ENCODE results near the gene CCDC78. TPM values are rescaled to one million over a fixed set of nuclear protein-coding genes. Genes with fewer than 3 reads are reported as not detected.

The CCDC78 gene
- total RNA-seq, 1 donor from 2014 or later = 1.0 TPM

DNA sequence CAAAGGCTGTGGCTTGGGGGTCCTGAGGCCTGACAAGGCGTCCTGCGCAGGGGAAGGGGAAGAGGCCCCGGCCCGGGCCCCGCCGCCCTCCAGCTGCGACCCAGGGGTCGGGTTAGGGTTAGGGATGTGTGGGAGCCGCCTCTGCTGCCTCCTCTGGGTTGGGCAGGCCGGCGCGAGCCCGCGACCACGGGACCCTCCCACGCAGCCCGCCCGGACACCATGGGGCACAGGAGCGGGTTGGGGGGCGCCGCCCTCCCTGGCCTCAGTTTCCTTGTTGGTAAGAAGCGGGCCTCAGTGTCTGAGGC, 14.2 kb upstream of the CCDC78 start:
- no peak for DNase-seq (ENCODE audit: low spot score)

DNA sequence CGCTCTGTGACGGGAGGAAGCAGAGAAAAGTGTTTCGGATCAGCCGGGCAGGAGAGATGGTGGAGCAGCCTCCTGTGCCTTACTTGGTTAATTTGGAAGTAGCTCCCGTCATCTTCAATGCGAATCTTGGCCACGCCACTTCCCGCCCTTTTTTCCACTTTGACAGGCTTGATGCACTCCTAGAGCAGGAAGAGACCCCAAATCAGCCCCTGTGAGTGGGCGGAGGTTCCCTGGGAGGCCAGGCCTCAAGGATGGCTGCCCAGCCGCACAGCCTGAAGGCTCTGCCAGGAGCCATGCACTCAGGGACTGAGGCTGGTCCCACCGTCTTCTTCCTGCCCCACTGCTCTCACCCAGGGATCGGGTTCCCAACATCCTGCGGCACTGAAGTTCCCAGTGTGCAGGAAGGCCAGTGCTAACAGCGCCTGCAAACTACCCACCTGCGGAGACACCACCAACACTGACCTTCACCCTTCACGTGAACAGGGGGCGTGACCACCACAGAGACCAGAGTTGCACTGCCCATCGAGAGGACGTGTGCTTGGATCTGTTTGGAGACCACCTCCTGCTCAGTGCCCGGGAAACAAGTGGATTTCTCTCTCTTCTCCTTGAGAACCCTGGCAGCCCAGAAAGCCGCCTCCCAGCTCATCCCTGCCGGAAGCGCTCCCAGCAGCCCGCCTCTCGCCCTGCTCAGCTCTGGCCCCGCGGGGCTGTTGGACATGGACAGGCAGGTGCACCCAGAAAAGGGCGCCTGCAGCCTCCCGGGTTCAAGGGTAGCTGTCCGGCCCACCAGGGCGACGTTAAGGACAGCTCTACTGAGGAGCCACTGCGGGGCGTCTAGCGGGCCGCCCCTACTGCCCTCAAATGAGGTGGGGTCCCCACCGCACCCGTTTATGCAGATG, 13.6 kb upstream of the CCDC78 start:
- DNase-seq (ENCODE audit: low spot score) = no peak

DNA sequence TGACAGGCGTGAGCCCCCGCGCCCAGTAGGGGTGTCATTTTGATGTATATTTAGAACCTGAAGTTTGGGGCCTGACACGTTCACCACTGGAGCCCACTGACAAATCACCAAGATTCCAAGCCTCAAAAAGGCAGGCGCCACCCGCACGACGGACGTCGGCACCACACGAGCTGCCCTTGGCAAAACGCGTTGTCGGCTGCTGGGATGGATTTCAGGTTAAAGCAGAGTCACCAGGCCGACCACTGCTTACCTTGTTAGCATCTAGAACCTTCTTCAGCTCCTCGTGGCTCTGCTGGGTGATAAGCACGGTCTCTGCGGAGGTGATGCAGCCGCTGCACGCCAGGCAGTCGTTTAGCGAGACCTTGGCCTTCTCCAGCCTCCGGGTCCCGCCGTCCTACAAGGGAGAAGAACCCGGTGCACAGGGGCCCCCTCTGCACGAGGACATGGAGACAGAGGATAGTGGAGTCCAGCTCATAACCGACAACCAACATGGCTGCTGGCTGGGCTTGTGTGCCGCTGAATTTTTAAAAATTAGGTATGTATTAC, 10.8 kb upstream of the CCDC78 start:
- DNase-seq (ENCODE audit: low spot score) = no peak

DNA sequence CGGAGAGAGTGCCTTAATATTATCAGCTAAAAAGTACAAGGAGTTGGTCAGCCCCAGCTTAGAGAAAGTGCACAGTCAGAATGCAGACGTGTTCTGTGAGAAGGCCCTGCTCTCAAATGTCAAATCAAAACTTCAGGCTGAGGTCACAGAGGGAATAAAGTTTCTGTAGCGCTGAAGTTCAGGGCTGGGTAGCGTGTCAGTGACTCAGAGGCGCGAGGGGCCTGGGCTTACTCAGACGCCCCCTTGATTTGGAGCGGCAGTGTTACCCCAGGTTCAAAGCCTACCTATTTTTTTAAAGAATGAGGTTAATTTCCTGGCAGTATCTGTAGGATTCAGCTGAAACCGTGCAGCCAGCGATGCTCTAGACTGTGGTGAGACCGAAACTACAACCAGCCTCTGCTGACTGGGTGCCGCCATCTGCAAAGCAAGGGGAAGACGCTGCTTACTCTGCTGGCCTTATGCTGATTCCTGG, 9.8 kb upstream of the CCDC78 start:
- DNase-seq (ENCODE audit: low spot score) = no peak

DNA sequence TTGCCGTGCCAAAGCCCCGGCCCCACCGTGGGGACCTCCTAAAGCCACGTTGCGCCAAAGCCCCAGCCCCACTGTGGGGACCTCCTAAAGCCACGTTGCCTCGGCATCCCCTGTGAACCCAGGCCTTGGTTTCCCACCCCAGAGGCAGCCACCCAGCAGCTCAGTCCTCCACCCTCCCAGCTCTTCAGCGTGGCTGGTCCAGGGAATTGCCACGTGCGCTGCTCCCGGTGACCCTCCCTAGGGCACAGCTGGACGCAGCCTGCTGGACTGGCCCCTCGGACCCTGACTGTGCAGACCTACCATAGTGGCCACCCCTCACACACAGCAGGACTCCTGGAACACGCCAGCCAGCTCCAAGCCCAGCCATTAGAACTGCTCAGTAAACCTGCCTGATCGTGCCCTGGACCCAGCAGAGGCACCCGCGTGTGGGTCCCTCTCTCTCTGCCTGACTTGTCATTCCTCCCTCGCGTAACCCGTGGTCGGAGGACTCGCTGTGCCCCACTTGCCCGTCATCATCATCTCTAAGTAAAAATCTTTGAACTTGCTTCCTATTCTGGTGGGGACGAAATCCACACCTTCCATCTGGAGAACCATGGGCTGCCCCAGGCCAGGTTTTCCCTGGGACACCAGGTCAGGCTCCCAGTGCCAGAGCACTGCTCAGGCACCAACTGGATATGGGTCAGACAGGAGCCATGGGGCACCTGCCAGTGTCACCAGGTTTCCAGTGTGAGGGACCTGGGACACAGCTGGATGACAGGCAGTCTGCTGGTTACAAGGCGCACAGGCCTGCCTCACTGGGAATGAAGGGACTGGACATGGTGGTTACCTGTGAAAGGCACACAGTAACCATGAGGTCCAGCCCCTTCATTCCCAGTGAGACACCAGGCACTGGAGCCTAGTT, 9.0 kb upstream of the CCDC78 start:
- DNase-seq (ENCODE audit: low spot score) = no peak

DNA sequence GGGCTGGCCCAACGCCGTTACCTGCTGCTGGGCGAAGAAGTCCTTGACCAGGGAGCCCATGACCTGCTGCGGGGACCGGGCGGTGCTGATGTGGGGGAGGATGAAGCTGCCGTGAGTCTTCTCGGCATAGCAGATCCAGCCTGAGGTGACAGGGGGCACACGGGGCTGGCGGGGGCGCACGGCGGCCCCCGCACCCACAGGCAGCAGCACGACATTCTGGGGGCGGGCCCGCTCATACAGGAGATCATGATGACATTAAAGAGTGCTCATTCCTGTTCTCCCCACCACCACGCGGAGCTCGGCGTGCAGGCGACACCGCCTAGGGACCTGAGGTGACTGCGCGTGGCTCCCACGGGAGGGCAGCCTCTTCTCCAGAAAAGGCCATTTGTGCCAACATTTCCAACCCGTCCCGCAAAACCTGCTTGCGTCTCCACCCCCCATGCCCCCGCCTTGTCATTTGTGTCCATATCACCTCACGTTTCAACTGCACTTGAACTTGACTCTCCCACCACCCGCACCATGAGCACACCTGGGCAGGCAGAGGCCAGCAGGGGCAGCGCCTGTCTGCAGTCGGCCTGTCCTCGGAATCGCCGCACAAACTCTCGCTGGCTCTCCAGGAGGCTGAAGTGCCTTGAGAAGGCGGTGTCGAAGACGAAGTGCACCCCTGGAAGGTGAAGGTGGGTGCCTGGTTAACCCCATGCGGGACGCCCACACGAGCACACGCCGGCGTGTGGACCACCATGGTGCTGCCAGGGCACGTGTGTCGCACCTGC, 8.2 kb upstream of the CCDC78 start:
- DNase-seq (ENCODE audit: low spot score) = no peak

DNA sequence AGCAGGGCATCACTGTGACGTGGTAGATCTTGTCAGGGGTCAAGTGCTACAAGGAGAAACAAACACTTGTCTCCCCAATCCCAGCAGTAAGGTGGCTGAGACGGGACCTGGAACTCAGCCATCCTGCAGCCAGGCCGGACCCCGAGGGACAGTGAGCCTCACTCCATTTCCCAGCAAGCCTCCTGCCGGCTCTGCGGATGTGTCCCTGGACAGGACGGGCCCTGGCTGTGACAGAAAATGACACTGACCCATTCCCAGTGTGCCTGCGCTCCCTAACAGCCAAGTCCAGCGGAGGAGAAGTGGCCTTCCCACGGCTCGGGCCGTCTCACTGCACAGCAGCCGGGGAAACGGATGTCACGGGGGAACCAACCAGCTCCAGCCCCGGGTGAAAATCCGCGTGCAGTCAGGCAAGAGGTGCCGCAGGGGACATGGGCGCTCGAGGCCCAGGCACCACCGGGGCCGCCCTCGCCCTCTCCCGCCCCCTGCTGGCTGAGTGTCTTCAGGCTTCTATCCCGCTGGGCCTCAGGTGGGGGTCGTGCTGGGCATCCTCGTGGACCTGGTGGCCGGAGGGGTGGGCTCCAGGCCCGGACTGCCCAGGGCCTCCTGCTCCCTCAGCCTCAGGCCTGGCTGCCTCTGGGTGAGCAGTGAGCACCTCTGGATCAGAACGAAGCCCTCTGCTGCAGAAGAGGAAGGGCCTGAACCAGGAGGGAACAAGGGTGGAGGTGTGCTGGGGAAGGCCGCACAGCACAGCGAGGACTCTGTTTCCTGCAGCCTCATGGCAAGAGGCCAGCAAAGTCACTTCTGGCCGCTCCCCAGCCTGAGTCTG, 7.4 kb upstream of the CCDC78 start:
- DNase-seq (ENCODE audit: low spot score) = no peak

DNA sequence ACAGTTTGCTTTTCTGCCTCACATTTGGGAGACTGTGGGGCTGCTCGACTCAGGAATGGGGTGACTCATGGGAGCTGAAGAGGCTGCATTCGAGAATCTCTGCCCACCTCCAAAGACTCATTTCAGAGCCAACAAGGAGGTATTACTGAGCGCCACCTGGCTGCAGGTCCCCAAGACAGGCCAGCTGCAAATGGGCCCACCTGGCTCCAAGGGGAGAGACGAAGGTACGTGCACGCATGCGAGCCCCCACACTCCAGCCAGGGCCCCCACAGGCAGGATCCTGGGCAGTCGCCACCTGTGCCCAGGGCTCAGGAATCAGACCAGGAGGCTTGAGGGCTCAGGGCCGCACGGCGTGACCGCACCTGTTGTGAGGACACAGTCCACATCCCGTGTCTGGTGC, 6.7 kb upstream of the CCDC78 start:
- no peak for DNase-seq (ENCODE audit: low spot score)

DNA sequence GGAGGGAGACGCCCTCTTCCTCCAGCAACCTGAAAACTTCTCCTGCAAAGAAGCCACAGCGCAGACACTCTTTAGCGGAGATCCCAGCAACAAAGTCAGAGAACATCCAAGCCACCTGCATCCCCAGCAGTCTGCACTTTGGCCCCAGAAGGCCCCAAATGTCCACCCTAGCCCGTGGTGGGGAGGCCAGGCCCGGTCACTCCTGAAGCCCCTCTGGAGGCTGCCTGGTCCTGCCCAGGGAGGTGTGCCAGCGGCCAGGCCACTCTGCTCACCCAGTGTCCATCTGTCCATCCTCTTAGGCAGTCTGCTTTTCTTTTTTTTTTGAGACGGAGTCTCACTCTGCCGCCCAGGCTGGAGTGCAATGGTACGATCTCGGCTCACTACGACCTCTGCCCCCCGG, 6.1 kb upstream of the CCDC78 start:
- no peak for DNase-seq (ENCODE audit: low spot score)

DNA sequence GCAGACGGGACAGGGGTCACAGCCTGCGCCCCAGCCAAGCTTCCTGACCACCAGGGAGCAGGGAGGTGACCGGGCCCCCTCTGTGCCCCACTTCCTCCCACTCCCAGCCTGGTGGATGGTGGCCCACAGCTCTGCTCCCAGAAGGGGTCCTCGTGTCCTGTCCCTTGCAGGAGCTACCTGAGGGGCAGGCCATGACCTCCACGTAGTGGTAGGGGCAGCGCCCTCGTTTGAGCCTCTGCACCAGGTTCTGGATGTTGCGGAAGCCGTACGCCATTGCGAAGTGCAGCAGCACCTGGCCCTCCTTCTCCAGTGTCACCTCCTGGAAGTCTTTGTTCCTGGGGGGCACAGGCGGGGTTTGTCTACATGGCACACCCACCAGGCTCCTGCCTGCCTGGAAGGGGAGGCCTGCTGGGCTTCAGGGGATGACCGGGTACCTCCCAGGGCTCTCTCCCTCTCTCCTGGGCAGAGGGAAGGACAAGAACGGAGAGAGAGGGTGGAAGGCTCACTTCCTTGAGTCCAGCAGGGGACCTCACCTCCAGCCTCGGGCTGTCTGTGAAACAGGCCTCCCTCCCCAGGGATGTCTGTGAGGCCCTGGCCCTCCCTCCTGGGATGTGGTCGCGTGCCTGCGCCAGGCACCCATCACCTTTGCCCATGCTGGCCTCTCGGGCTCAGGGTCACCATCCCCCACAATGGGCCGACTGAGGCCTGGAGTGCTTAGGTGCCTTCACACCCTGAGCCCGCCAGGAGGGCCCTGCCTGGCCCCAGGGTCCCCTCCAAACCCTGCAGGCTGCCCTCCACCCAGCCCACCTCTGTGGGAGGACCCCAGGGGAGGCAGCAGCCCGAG, 4.6 kb upstream of the CCDC78 start:
- DNase-seq (ENCODE audit: low spot score) = no peak

DNA sequence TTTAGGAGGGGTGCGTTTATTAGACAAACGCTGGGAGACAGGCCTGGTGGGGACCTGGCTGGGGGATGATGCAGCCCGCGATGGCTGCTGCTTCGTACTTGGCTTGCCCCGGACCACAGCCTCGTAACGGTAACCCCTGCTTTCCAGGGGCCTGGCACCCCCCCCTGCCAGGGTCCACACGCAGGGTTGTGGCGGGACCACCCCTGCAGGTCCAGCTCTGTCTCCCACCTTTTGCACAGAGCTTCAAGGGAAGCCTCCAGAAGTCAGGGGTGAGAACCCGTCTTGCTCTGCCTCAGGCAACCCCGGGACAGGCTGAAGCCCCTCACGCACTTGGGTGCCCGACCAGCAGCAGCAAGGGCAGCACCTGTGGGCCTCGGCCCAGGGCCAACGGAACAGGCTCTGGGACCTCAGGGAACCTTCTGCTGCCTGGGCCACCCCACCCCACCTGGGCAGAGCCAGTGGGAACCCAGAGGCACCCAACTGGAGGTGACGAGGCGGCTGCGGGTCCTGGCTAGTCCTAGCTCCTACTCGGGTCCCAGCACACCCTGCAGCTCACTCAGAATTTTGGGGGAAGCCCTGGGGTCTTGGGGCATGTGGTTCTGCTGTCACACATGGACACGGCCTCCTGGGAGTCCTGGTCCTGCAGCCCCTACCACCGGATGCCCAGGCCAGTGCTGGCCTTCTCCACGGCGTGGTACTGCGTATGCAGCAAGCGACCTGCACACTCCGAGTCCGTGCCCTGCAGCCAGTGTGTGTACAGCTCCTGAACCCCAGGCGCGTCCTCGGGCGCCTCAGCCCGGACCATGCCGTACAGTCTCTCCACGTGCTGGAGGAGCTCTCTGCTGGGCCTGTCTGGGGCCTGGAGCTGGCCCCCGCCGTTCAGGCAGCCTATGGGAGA, 3.8 kb upstream of the CCDC78 start:
- DNase-seq (ENCODE audit: low spot score) = no peak

DNA sequence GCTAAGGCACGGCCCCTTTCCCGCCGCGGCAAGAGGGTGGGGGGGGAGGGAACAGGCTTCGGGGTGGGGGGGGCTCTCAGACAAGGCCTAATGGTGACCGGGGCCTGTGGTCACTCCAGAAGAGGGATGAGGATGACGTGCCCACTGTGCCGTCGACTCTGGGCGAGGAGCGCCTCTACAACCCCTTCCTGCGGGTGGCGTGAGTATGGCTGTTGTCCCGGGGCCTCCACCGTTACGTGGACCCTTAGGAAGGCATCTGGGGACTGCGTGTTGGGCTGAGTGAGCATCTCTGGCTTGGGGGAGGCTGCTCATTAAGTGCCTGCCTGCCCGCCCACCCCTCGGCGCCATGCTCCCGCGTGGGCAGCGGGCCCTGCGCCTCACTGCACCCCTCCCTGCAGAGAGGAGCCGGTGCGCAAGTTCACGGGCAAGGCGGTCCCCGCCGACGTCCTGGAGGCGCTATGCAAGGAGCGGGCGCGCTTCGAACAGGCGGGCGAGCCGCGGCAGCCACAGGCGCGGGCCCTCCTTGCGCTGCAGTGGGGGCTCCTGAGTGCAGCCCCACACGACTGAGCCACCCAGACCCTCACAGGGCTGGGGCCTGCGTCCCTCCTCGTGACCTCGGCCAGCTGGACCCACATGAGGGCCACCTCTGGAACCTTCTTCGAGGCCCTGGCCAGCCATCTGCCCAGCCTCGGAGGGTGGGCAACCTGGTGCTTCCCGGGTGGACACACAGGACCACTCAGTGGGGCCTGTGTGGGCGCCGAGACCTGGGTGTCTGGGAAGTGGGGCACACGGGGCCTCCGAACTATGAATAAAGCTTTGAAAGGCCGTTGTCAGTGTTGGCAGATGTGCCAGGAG, 2.9 kb upstream of the CCDC78 start:
- no peak for DNase-seq (ENCODE audit: low spot score)

DNA sequence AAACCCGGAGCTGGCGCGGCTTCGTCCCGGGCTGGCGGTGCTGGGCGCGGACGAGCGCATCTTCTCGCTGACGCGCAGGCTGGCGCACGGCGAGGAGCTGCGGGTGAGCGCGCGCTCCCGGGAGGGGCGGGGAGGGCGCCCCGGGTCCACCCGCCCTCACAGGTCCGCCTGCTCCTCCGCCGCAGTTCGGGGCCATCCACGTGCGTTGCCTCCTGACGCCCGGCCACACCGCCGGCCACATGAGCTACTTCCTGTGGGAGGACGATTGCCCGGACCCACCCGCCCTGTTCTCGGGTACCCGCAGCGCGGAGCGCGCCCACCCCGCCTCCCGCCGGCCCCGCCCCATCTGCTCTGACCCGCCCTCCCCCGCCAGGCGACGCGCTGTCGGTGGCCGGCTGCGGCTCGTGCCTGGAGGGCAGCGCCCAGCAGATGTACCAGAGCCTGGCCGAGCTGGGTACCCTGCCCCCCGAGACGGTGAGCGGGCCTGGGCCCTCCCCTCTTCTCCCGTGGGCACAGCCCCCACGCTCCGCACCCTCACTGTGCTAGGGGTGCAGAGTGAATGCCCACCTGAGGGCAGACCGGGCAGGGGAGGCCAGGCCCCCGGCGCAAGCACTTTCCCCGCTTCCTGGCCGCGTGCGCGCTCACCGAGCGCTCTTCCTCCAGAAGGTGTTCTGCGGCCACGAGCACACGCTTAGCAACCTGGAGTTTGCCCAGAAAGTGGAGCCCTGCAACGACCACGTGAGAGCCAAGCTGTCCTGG, 2.1 kb upstream of the CCDC78 start:
- no peak for DNase-seq (ENCODE audit: low spot score)

DNA sequence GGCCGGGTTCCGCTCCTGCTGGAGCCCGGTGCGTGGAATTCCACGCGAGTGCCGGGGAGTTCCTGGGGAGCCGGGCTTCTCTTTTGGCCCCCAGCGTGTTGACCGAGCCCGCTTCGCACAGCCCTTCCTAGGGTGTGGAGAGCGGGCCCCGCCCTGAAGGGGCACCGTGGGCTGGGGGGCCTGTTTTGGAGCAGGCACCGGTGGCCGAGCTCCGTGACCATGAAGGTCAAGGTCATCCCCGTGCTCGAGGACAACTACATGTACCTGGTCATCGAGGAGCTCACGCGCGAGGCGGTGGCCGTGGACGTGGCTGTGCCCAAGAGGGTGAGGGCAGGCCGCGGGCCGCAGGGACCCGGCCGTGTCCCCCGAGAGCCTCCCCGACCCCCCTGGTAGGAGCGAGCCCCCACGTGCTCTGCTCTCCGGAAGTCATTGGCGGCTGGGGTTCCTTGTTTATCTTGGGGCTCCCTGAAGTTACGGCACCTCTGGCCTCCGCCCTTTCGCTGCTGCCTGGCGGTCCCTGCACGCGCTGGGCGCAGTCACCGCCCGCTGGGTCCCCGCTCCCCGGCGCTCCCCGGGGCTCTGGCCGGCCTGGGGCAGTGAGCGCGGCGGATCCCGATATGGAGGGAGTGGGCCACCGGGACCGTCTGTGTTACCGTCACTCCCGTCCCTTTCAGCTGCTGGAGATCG, 1.2 kb upstream of the CCDC78 start:
- DNase-seq (ENCODE audit: low spot score) = no peak

DNA sequence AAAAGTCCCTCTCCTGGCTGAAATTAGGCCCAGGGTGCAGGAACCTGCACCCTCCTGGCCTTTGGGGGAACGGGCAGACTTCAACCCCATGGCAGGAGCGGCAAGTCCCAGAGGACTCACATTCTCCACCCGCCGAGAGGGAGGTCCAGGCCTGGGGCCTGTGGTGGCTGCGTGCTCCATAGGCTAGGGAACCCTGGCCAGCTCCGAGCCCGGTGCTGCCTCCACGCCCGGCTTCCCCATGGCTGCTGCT, 130 bp downstream of the CCDC78 start:
- DNase-seq (ENCODE audit: low spot score) = no peak

DNA sequence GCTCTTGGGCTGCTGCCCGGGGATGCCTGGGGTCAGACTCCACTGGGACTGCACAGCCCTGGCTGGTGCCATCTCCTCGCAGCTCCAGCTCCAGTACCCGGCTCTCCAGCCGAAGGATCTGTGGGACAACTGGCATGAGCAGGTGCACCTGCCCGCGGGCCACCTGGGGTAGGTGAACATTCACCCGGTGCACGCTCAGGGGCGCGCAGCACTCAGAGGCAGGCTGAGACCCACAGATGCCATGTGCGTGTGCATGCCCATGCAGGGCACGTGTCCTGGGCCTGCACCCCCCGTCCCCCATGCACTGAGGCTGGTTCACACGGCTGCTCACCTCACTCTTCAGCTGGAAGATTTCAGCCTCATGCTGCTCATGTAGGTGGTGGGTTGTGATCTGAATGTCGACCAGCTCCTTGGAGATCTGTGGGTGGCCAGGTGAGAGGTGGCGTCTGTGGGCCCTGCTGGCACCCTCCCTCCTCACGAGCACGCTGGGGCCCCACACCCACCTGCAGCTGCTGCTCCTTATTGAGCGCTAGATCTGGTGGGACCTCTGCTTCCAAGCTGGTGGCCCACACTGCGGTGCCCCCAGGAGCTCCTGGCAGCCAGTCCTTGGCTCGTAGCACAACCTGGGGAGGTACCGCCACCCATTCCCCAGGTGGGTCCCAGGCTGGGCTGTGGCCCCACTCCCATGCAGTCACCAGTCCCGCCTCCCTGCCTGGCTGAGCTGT, 618 bp downstream of the CCDC78 start:
- DNase-seq (ENCODE audit: low spot score) = no peak
